ENCODE results near the gene DPY19L1.
"Not testable (repeated sequence)": the region's sequence is repeated elsewhere in the genome, so short reads cannot be mapped to it uniquely, and the experiment has no call there.

The DPY19L1 gene

DNA sequence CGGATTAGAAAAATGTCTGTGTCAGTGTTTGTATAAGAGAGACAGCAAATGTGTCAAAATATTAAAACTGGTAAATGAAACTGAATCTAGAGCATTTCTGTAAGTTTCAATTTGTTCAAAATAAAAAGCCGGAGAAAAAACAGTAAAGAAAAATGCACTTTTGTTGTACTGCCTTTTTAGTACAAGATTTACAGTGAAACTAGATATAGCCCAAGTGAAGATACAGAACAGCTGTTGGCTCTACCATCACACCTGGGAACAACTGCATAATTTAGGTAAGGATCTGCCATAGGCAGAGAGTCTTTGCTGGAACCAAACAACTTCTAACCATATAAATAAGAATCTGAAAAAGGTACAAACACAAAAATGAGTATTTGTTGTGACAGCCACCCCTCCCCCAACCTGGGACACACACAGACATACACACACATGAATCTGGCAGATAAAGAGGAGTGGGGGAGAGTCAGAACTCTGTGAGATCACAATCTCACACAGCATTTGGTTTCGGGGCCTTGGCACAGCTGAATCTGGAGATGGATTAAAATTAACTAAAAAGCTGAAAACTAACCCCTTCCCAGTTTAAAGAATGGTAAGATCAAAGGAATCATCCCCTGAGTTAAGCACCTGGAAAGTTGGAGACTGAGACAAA is 54.8 kb downstream of the DPY19L1 start:
- TF ChIP-seq CTCF (IDR thresholded peaks at IDR 0.05; ENCODE audit: low read depth, low read length, missing control alignments) = no peak
- H3K4me3 ChIP-seq (ENCODE audit: low read depth, low read length) = no peak overlapping the region
- no peak for DNase-seq (ENCODE audit: low read depth)

GRCh38 chr7:34979124-34979523 is 58.2 kb downstream of the DPY19L1 start:
- H3K4me3 ChIP-seq (ENCODE audit: low read depth, low read length); DNase-seq (ENCODE audit: low read depth): not testable (repeated sequence)

DNA sequence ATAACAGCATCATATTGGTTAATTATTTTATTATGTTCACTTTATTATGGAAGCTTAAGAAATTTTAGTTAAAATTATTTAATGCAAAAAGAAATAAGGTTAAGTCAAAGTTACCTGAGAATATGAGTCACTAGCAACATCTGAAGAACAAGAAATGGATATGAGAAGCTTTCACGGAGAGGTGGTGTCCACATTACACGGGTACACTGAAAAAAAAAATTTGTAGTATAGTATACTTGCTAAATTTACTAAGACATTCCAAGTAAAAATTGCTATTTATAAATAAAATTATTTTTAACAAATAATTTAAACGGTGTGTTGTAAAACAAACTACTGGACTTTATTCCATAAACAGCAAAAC is 63.9 kb downstream of the DPY19L1 start:
- H3K4me3 ChIP-seq (ENCODE audit: low read depth, low read length) = no peak overlapping the region
- DNase-seq (ENCODE audit: low read depth) = no peak
- TF ChIP-seq CTCF (IDR thresholded peaks at IDR 0.05; ENCODE audit: low read depth, low read length, missing control alignments) = no peak

- DNase-seq (ENCODE audit: low read depth); H3K4me3 ChIP-seq (ENCODE audit: low read depth, low read length): not testable (repeated sequence)
These were observed 64.4 kb downstream of the DPY19L1 start for GRCh38 chr7:34972739-34973399.

DNA sequence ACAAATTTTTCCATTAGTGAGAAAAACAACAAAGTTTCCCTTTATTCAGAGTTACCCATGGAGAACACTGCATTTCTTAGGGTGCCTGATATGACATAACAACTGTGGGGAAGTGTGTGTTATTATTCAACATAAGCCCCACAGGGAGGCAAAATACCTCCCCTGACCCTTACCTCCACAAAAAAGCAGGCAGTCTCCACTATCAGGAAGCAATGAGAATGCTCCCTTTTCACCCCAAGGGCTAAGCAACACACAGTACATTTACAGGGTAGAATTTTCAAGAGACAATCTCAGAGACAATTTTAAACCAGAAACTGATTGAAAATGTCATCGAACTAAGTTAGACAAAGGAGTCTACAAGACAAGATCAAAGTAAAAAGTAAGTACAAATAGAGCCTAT is 69.5 kb downstream of the DPY19L1 start:
- H3K4me3 ChIP-seq (ENCODE audit: low read depth, low read length); DNase-seq (ENCODE audit: low read depth): not testable (repeated sequence)

- DNase-seq (ENCODE audit: low read depth); H3K4me3 ChIP-seq (ENCODE audit: low read depth, low read length): not testable (repeated sequence)
These were observed 70.8 kb downstream of the DPY19L1 start for GRCh38 chr7:34966504-34966903.

DNA sequence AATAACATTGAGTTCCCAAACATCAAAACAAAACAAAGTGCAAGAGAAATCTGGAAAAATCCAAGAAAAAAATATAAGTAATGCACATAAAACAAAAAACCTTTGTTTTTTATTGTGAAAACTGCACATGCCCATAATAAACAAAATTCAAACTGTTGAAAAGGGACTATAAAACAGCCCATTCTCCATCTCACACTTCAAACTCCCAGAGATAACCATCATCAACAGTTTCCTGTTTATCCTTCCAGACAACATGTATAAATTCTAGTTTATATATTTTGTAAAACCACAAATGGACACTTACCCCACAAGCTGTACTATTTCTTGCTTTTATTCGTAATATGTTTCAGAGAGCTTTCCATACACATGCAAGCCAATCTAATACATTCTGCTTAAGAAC is 79.3 kb downstream of the DPY19L1 start:
- no peak for DNase-seq (ENCODE audit: low read depth)
- H3K4me3 ChIP-seq (ENCODE audit: low read depth, low read length) = no peak overlapping the region
- TF ChIP-seq CTCF (IDR thresholded peaks at IDR 0.05; ENCODE audit: low read depth, low read length, missing control alignments) = no peak

GRCh38 chr7:34952822-34953221 is 84.5 kb downstream of the DPY19L1 start:
- DNase-seq (ENCODE audit: low read depth) = no peak
- TF ChIP-seq CTCF (IDR thresholded peaks at IDR 0.05; ENCODE audit: low read depth, low read length, missing control alignments) = no peak
- no peak overlapping the region for H3K4me3 ChIP-seq (ENCODE audit: low read depth, low read length)

GRCh38 chr7:34949361-34949760 is 87.9 kb downstream of the DPY19L1 start:
- DNase-seq (ENCODE audit: low read depth) = no peak

GRCh38 chr7:34947427-34947826 is 89.9 kb downstream of the DPY19L1 start:
- not testable (repeated sequence) for DNase-seq (ENCODE audit: low read depth); H3K4me3 ChIP-seq (ENCODE audit: low read depth, low read length)

More at GRCh38 chr7:34949361-34949760, 87.9 kb downstream of the DPY19L1 start:
- no peak for TF ChIP-seq CTCF (IDR thresholded peaks at IDR 0.05; ENCODE audit: low read depth, low read length, missing control alignments)
- no peak overlapping the region for H3K4me3 ChIP-seq (ENCODE audit: low read depth, low read length)

Data from GM12864 (cell line).